HG02610 (cell line): ENCODE results near the gene ZNF837.

Experiments used
- ATAC-seq: cut with Tn5 transposase; IDR thresholded peaks from one replicate; pipeline ENCODE4 v1.9.1; 2021; ENCODE audit warnings: mild to moderate bottlenecking, moderate library complexity; ENCODE audit not compliant: unreplicated experiment

Gene ZNF837

GRCh38 chr19:58325311-58326022 lies 55.4 kb downstream of the ZNF837 start:
- no peak for ATAC-seq

- no peak for ATAC-seq
Observed at GRCh38 chr19:58319241-58319640, 61.6 kb downstream of the ZNF837 start.

GRCh38 chr19:58318297-58318696 lies 62.5 kb downstream of the ZNF837 start:
- no peak for ATAC-seq
